AG09319 (cell line): Measurements from ENCODE around the gene BRMS1.
"Not testable (repeated sequence)": the region's sequence is repeated elsewhere in the genome, so short reads cannot be mapped to it uniquely, and the experiment has no call there.

ENCODE experiments used
- DNase-seq: peaks from one replicate; pipeline ENCODE4 v3.0.0-alpha.2; 2010; ENCODE audit warnings: low read depth; ENCODE audit errors: extremely low read depth
- CTCF ChIP-seq: IDR thresholded peaks from 2 replicates; pipeline ENCODE4 v1.5.1; 2011; ENCODE audit warnings: low read depth, mild to moderate bottlenecking, inconsistent platforms, low read length, moderate library complexity

BRMS1 gene

GRCh38 chr11:66314561-66315497 is 30.1 kb downstream of the BRMS1 start:
- no peak for TF ChIP-seq CTCF

GRCh38 chr11:66314186-66314501 is 30.8 kb downstream of the BRMS1 start:
- no peak for DNase-seq
- no peak for TF ChIP-seq CTCF

More at GRCh38 chr11:66314561-66315497, 30.1 kb downstream of the BRMS1 start:
- DNase-seq: no peak

GRCh38 chr11:66313321-66314185 is 31.4 kb downstream of the BRMS1 start:
- DNase-seq: no peak
- peak; percentile 47 for TF ChIP-seq CTCF

GRCh38 chr11:66312549-66313320 is 32.2 kb downstream of the BRMS1 start:
- TF ChIP-seq CTCF: no peak
- DNase-seq: peak; percentile 100

- TF ChIP-seq CTCF: peak; percentile 94
- DNase-seq: peak; percentile 77
Observed at GRCh38 chr11:66311965-66312548, 32.8 kb downstream of the BRMS1 start.

GRCh38 chr11:66311470-66311964 is 33.4 kb downstream of the BRMS1 start:
- DNase-seq: no peak
- no peak for TF ChIP-seq CTCF

GRCh38 chr11:66310803-66311440 is 34.0 kb downstream of the BRMS1 start:
- DNase-seq: not testable (repeated sequence)
